GM19099 (cell line): Measurements from ENCODE around the gene LIX1L.
A peak's percentile ranks its signal among the peaks of the same experiment; 100 is the strongest.

Experiments used
- POLR2A ChIP-seq: IDR thresholded peaks from 3 replicates; pipeline ENCODE4 v1.6.1; 2011; ENCODE audit warnings: low read depth; ENCODE audit not compliant: insufficient read length; ENCODE audit errors: extremely low read depth

The LIX1L gene

GRCh38 chr1:145978854-145979745, 21.3 kb upstream of the LIX1L start:
- TF ChIP-seq POLR2A: no peak

- no peak for TF ChIP-seq POLR2A
Observed at GRCh38 chr1:145978471-145978853, 20.6 kb upstream of the LIX1L start.

GRCh38 chr1:145977486-145978470, 20.0 kb upstream of the LIX1L start:
- TF ChIP-seq POLR2A: no peak

- no peak for TF ChIP-seq POLR2A
Observed at GRCh38 chr1:145977016-145977415, 19.2 kb upstream of the LIX1L start.

GRCh38 chr1:145975216-145975615, 17.4 kb upstream of the LIX1L start:
- no peak for TF ChIP-seq POLR2A

- no peak for TF ChIP-seq POLR2A
Observed at GRCh38 chr1:145974721-145975120, 16.9 kb upstream of the LIX1L start.

GRCh38 chr1:145972580-145972979, 14.8 kb upstream of the LIX1L start:
- TF ChIP-seq POLR2A: no peak

- no peak for TF ChIP-seq POLR2A
Observed at GRCh38 chr1:145967288-145967687, 9.5 kb upstream of the LIX1L start.

GRCh38 chr1:145965119-145965744, 7.4 kb upstream of the LIX1L start:
- TF ChIP-seq POLR2A: no peak

GRCh38 chr1:145964328-145965118, 6.7 kb upstream of the LIX1L start, which contains the start of the genes ANKRD34A and POLR3GL:
TSS of gene ANKRD34A (minus strand) at chr1:145964575. CDS start at chr1:145961759, 2,816 bp downstream.
TSS of gene POLR3GL (plus strand) at chr1:145964690. CDS start at chr1:145974866, 10,176 bp downstream.
- peak; percentile 90 for TF ChIP-seq POLR2A

- TF ChIP-seq POLR2A: no peak
Observed at GRCh38 chr1:145963265-145964019, 5.6 kb upstream of the LIX1L start.

- TF ChIP-seq POLR2A: no peak
Observed at GRCh38 chr1:145962157-145963102, 4.6 kb upstream of the LIX1L start.

- no peak for TF ChIP-seq POLR2A
Observed at GRCh38 chr1:145961425-145962156, 3.8 kb upstream of the LIX1L start.
